Psoas muscle (tissue), 8 donors: ENCODE results near the gene AQP4. TPM values are rescaled to one million over a fixed set of nuclear protein-coding genes. Genes with fewer than 3 reads are reported as not detected.

ENCODE experiments used
- ATAC-seq, 4 donors: fragments of 200-7000 bp; cut with Tn5 transposase; one replicate each; pipeline ENCODE4 v1.9.1; 2020; ENCODE audit warnings: moderate library complexity in 3 of 4, mild to moderate bottlenecking in 2 of 4
- DNase-seq, 2 donors: peaks; one replicate each; pipeline ENCODE4 v3.0.0-alpha.2; 2020
- H3K27ac ChIP-seq: fragments of 200-600 bp; one replicate; pipeline ENCODE4 v1.8.0; 2022
- H3K27me3 ChIP-seq, 3 donors: fragments of 200-600 bp in 1 of 3; one replicate each; pipeline versions ENCODE4 v1.6.1 to v1.8.0; 2013 to 2022; ENCODE audit warnings: low read length in 2 of 3, mild to moderate bottlenecking in 2 of 3, moderate library complexity in 1 of 3; ENCODE audit not compliant: insufficient read depth in 3 of 3
- H3K36me3 ChIP-seq, 2 donors: fragments of 200-600 bp in 1 of 2; one replicate each; pipeline versions ENCODE4 v1.6.1 to v1.8.0; 2013 to 2022; ENCODE audit warnings: low read depth in 1 of 2, mild to moderate bottlenecking in 1 of 2, moderate library complexity in 1 of 2; ENCODE audit not compliant: insufficient read depth in 1 of 2
- H3K4me1 ChIP-seq: fragments of 200-600 bp; one replicate; pipeline ENCODE4 v1.8.0; 2022
- H3K4me3 ChIP-seq: fragments of 200-600 bp; one replicate; pipeline ENCODE4 v1.8.0; 2022; ENCODE audit warnings: mild to moderate bottlenecking
- H3K9me3 ChIP-seq: fragments of 200-600 bp; one replicate; pipeline ENCODE4 v1.8.0; 2022
- CTCF ChIP-seq: fragments of 200-600 bp; IDR thresholded peaks from one replicate; pipeline ENCODE4 v1.8.0; 2022; ENCODE audit warnings: antibody characterized with exemption
- WGBS, 3 donors: extraction: QIAGEN DNeasy Blood & Tissue Kit; methylation state at CpG; one replicate each; pipeline versions ENCODE4 v1.1.6 to v1.1.7; 2013; 5-methylcytosine and 5-hydroxymethylcytosine counted together
- intact Hi-C, 2 donors: fragments of 100-400 bp; cut with DNase I; formaldehyde crosslinking; loops; one replicate each; pipeline versions ENCODE4 v1.11.0 to v1.14.2; 2022
- polyA plus RNA-seq, 3 donors: library from polyadenylated mRNA; stranded (reverse); fragments of 200-250 nt; gene quantifications; one replicate each; pipeline ENCODE4 v1.2.3, GENCODE V29; 2013
- total RNA-seq, 4 donors: library from RNA; stranded (reverse); fragmentation: NEBNext Ultra II Directional in 2 of 4; extraction: Animal tissue kit (Norgen Biotek cat#: 25700) in 2 of 4; gene quantifications; one replicate each; pipeline versions ENCODE4 v1.2.1 to v1.2.4, GENCODE V29; 2021 to 2023
- donor health status: healthy with polysubstance abuse.
- donor health status: DM: no; HTN: no; CAD: no; lungs with moderate emphysema.
- donor health status: Bipolar disorder and iron deficiency.
- donor health status: healthy.
- donor health status: DM: yes; HTN: yes; CAD: no.
- donor health status: DM: no; HTN: no; CAD: no.
- donor health status: DM: no; HTN: no; CAD: no.
- donor health status: DM: yes; HTN: yes; CAD: no.

The AQP4 gene
- total and polyA plus RNA-seq, 7 donors, result 5.3 to 27.1 (median 10.4) TPM

- ATAC-seq (no peak), DNase-seq (no peak)
- intact Hi-C loops, result no loop called here
- H3K4me1 ChIP-seq, result peaks cover 6% of the 10 kb centered on the region
- H3K4me3 ChIP-seq, result no peak overlapping the region
- H3K27ac ChIP-seq, result no peak overlapping the region
- 81 to 91% (median 87%) methylated on average over 2 of the region's 2 CpGs for WGBS, 3 donors
- no peaks in the 10 kb centered on the region for H3K9me3 ChIP-seq
- TF ChIP-seq CTCF, result no peak
- H3K36me3 ChIP-seq, result no peaks in the 10 kb centered on the region
- H3K27me3 ChIP-seq, result no peaks in the 10 kb centered on the region
Observed at GRCh38 chr18:26875040-26875654, 9.6 kb upstream of the AQP4 start.

GRCh38 chr18:26874283-26874682 lies 8.8 kb upstream of the AQP4 start:
- no peaks in the 10 kb centered on the region for H3K27me3 ChIP-seq
- H3K4me1 ChIP-seq, result peaks cover 10% of the 10 kb centered on the region
- no peaks in the 10 kb centered on the region for H3K36me3 ChIP-seq
- no peak overlapping the region for H3K27ac ChIP-seq
- intact Hi-C loops, result no loop called here
- DNase-seq (no peak), ATAC-seq (no peak)
- H3K9me3 ChIP-seq, result no peaks in the 10 kb centered on the region
- TF ChIP-seq CTCF, result no peak
- H3K4me3 ChIP-seq, result no peak overlapping the region

- Histone ChIP-seq H3K9me3 (no peaks in the 10 kb centered on the region), H3K27ac (peak overlapping the region; percentile 65), H3K27me3 (no peaks in the 10 kb centered on the region), H3K4me3 (peak overlapping the region; percentile 47), H3K4me1 (peaks cover 44% of the 10 kb centered on the region), H3K36me3 (no peaks in the 10 kb centered on the region)
- intact Hi-C loops, result loop anchor here (10.0 kb wide), 2 partner anchors 95 to 135 kb away; no protein-coding TSS in a partner anchor
- TF ChIP-seq CTCF, result no peak
- no peak for ATAC-seq
- DNase-seq, result no peak
- 76 to 86% (median 78%) methylated on average over 1 of the region's 1 CpG for WGBS, 3 donors
Observed at GRCh38 chr18:26869640-26870039, 4.1 kb upstream of the AQP4 start.

- intact Hi-C loops, result loop anchor here (10.0 kb wide), 2 partner anchors 96 to 136 kb away; no protein-coding TSS in a partner anchor
Observed at GRCh38 chr18:26868968-26869586, 3.6 kb upstream of the AQP4 start.

More at GRCh38 chr18:26868968-26869586, 3.6 kb upstream of the AQP4 start:
- Histone ChIP-seq H3K27ac (peak overlapping the region; percentile 65), H3K4me3 (peak overlapping the region; percentile 47), H3K36me3 (no peaks in the 10 kb centered on the region), H3K4me1 (peaks cover 44% of the 10 kb centered on the region), H3K27me3 (no peaks in the 10 kb centered on the region), H3K9me3 (no peaks in the 10 kb centered on the region)
- WGBS, 3 donors, result 18 to 32% (median 19%) methylated on average over 6 of the region's 6 CpGs
- ATAC-seq, result no peak
- no peak for DNase-seq
- no peak for TF ChIP-seq CTCF
